Fibroblast of skin of left biceps (primary cell): Measurements from ENCODE around the gene FAM53A.

ENCODE experiments used
- DNase-seq, 2 experiments: peaks; one replicate each; pipeline ENCODE4 v3.0.0-alpha.2; 2013; ENCODE audit warnings: low read depth in 2 of 2

FAM53A gene

DNA sequence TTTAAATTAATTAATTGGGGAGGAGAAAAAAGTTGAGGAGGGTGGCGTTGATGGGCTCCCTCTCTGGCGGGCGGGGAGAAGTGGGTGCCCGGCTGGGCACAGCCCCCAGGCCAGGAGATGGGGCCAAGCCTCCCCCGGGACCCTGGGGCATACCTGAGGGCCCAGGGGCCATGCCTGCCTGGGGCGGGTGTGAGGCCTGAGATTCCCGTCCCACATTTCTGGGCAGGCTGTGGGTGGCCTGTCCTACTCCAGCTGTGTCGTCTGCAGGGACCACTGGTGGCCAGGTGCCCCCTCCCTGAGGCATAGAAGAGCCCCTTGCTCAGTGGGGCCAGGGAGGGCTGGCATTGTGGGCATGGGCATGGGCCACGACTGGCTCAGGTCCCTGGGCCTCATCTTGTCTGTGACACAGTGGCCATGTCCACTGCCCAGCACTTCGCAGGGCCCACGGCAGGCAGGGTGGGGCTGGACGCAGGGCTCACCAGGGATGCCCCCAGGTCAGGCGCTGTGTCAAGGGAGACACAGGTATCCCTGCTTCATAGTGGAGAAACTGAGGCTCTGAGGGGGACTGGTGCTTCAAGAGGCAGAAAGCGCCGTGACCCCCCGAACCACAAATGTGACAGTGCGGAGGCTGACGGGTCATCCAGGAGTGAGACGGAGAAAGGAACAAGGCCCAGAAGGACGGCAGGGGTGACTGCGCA, 60.1 kb downstream of the FAM53A start:
- DNase-seq = no peak

DNA sequence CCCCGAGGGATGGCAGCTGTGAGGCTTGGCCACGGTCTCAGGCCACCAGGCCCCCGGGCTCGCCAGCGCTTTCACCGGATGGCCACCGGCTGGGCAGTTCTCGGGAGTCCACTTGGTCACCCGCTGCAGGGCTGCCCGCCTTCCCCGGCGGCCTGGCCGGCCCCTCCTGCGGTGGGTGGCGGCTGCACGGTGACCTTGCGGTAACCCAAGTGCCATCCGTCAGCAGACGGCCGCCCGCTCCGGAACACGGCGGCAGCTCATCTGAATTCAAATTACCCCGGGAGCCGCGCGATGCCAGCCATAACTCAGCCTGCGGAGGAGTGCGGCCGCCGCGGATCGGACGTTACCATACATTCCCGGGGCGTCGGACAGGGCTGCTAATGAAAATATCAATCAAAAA, 60.7 kb downstream of the FAM53A start:
- DNase-seq = no peak

DNA sequence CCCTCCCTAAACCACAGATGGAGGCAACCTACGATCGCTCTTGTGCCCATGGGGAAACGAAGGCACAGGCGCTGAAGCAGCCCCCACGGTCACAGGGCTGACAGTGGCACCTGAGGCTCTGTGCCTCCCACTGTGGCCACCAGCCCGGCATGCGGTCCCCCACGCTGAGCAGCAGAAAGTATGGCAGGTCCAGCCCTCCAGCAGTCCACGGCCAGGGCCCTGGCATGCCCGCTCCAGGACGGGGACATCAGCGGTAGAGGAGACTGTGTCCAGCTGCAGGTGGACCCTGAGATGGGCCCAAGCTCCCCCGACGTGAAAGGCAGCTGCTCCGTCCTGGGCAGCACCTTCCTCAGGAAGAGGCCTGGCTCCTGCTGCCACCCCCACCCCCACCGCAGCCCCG, 61.2 kb downstream of the FAM53A start:
- no peak for DNase-seq

- DNase-seq = no peak
Measured at GRCh38 chr4:1622238-1622637, 61.9 kb downstream of the FAM53A start.

DNA sequence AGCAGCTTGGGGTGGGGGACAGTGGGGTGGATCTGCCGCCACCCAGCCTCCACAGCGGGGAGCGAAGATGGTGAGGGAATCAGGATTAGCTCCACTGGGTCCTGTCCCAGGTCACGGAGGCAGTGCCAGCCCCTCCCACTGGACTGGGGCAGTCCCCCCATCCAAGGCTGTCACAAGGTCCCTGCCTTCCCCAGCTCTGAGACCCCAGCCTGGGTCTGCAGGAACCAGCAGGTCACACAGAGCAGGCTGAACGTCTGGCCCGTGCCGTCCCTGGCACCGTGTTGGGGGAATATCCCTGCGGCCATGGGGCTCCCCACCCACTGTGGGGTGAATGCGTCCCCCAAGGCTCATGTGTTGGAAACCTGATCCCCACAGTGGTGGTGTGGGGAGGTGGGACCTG, 62.6 kb downstream of the FAM53A start:
- DNase-seq = no peak

- DNase-seq = no peak
Measured at GRCh38 chr4:1619151-1619672, 64.9 kb downstream of the FAM53A start.

- DNase-seq = no peak
Measured at GRCh38 chr4:1618438-1618837, 65.7 kb downstream of the FAM53A start.

- no peak for DNase-seq
Measured at GRCh38 chr4:1616557-1616930, 67.6 kb downstream of the FAM53A start.

- DNase-seq = no peak
Measured at GRCh38 chr4:1615786-1616556, 68.1 kb downstream of the FAM53A start.

- DNase-seq = no peak
Measured at GRCh38 chr4:1614854-1615595, 69.1 kb downstream of the FAM53A start.

GRCh38 chr4:1614502-1614853, 69.6 kb downstream of the FAM53A start:
- no peak for DNase-seq

GRCh38 chr4:1614049-1614448, 70.1 kb downstream of the FAM53A start:
- no peak for DNase-seq

DNA sequence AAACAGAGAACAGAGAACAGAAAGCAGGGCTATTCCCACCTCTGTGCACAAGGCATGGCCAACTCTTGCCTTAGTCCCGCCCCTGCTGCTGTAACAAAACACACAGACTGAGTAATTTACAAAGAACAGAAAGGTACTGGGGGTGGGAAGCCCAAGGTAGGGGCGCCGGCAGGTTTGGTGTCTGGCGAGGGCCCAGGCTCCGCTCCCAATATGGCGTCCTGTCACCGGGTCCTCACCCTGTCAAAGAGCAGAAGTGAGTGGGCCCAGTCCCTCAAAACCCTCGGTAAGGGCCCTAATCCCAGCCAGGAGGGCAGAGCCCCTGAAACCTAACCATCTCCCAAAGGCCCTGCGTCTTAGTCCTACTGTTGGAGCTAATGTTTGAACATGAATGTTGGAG, 71.0 kb downstream of the FAM53A start:
- no peak for DNase-seq

DNA sequence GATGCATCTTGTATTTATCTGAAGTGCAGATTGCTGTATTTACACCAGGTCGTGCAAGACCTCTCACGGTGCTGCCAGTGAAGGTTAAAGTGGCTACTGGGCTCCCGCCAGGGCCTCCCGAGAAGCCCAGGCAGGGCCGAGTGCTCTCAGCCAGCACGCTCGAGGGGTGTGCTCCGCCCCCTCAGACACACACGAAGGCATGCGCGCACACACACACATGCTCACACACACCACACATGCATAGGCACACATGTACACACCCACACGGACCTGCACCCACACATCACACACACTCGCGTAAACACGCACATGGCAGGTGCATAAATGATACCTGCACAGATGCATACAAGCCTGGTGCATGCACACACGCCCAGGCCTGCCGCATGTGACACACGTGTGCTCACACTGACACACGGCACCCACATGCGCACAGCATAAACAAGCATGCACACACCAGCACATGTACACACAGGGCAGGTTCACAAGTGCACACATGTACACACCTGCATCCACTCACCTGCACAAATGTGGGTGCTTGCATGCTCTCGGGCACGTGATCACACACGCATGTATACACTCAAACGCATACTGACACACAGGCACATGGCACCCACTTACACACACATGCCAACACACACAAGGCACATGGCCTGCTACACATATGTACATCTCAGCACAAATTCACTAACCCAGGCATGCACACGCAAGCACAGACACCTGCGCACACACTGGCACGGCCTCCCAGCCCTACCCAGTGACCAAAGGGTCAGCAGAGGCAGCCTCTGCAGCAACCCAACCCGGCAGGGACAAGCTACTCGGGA, 71.6 kb downstream of the FAM53A start:
- DNase-seq = no peak

GRCh38 chr4:1611501-1611870, 72.6 kb downstream of the FAM53A start:
- DNase-seq = no peak

- no peak for DNase-seq
Measured at GRCh38 chr4:1610791-1611500, 73.2 kb downstream of the FAM53A start.

- no peak for DNase-seq
Measured at GRCh38 chr4:1609901-1610790, 74.0 kb downstream of the FAM53A start.

DNA sequence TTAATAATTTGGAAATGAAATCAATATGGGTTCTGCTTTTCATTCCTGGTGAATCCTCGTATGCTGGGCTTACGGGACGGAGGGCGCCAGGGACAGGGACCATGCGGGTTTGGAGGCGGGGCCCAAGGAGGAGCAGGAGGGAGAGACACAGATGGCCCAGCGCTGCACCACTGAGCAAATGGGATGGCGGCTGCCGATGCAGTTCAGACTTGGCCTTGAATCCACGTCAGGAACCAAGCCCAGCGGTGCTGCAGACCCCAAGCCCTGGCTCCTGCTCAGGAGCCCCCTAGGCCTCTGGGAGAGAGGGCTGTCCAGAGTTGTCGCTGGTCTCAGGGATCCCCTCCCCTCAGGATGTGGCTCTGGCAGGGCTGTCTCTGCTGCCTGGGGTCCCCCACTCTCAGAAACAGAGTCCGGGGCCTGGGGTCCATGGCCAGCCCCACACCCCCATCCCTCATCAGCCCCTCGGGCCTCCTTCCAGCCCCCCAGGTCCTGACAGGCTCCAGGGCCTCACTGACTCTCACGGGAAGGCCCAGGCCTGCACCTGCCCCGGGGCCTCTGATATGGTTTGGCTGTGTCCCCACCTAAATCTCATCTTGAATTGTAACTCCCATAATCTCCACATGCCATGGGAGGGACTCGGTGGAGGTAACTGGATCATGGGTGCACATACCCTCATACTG, 75.2 kb downstream of the FAM53A start:
- no peak for DNase-seq

DNA sequence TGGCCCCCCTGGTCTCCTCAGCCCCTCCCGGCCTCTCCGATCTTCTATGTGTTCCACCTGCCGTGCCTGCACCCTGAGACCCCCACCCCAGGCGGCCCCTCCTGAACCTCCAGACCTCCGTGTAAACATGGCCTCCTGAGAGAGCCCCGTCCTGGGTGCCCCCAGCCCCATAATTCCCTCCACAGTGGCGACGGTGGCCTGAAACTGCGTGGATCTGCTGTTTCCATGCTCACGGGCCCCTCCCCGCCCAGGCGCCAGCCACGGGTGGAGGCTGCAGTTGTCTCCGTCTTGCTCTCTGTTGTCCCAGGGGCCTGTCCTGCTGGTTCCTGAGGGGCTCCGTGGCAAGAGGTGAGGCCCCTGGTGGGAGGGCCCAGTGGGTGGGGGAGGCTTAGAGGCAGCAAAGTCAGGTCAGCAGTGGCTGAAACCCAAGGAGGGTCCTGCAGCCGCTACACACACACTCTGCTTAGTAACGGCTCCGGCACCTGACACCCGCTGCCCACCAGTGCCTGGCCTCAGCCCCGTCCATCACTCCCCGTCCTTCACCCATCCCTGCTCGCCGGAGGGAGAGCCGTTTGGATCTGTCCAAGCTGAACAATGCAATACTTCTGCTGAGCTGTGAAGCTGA, 75.8 kb downstream of the FAM53A start:
- DNase-seq = no peak
